Dermis blood vessel endothelial cell (primary cell): Measurements from ENCODE around the gene PRR22. TPM values are rescaled to one million over a fixed set of nuclear protein-coding genes. Genes with fewer than 3 reads are reported as not detected.

Source experiments
- DNase-seq: peaks from one replicate; pipeline ENCODE4 v3.0.0; 2010
- total RNA-seq: library from RNA; depleted of rRNA; stranded (reverse); fragments of >200 nt; gene quantifications from 2 replicates; pipeline ENCODE4 v1.2.3, GENCODE V29; 2014

PRR22 gene
- total RNA-seq, 1 donor from 2014 or later = 0.51 TPM

GRCh38 chr19:5814123-5814851 lies 29.7 kb upstream of the PRR22 start:
- DNase-seq = no peak

- DNase-seq = no peak
Observed at GRCh38 chr19:5811117-5811516, 26.6 kb upstream of the PRR22 start.

GRCh38 chr19:5809469-5809868 lies 24.9 kb upstream of the PRR22 start:
- no peak for DNase-seq

- no peak for DNase-seq
Observed at GRCh38 chr19:5809053-5809452, 24.5 kb upstream of the PRR22 start.

GRCh38 chr19:5808120-5808816 lies 23.7 kb upstream of the PRR22 start:
- no peak for DNase-seq

- no peak for DNase-seq
Observed at GRCh38 chr19:5806905-5807304, 22.4 kb upstream of the PRR22 start.

- no peak for DNase-seq
Observed at GRCh38 chr19:5806133-5806489, 21.6 kb upstream of the PRR22 start.

GRCh38 chr19:5805462-5806132 lies 21.1 kb upstream of the PRR22 start:
- DNase-seq = peak; percentile 65

- DNase-seq = no peak
Observed at GRCh38 chr19:5804516-5805461, 20.2 kb upstream of the PRR22 start, which contains the start of gene NRTN. TSS of gene NRTN (plus strand) at chr19:5805067. CDS start at chr19:5824166, 19,099 bp downstream.

- peak; percentile 90 for DNase-seq
Observed at GRCh38 chr19:5803752-5804515, 19.4 kb upstream of the PRR22 start.

GRCh38 chr19:5803441-5803751 lies 18.9 kb upstream of the PRR22 start:
- DNase-seq = no peak

GRCh38 chr19:5801796-5802619 lies 17.5 kb upstream of the PRR22 start:
- no peak for DNase-seq

- DNase-seq = no peak
Observed at GRCh38 chr19:5800361-5801270, 16.1 kb upstream of the PRR22 start.

GRCh38 chr19:5799247-5800241 lies 15.0 kb upstream of the PRR22 start:
- DNase-seq = no peak

GRCh38 chr19:5798244-5798643 lies 13.7 kb upstream of the PRR22 start:
- DNase-seq = no peak

GRCh38 chr19:5795382-5795919 lies 10.9 kb upstream of the PRR22 start:
- DNase-seq = no peak

- no peak for DNase-seq
Observed at GRCh38 chr19:5793188-5793587, 8.6 kb upstream of the PRR22 start.

- no peak for DNase-seq
Observed at GRCh38 chr19:5792224-5792623, 7.7 kb upstream of the PRR22 start.
